ENCODE measurements around the gene DMRT1.

DNA sequence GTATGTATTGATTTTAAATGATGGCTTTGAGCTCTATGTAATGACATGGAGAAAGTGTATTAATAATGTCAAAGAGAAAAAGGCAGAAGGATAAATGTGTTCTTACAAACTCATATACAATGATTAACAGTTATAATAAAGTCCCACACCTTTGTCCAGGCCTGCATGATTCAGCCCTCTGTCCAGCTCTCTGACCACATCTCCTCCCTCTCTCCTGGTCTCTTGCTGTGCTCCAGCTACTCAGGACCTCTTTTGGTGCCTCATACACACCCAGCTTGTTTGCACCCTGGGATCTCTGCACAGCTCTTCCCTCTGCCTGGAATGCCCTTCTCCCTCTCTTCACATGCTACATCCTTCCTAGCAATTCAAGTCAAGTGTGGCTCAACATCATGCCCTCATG is 37.5 kb upstream of the DMRT1 start:
- TF ChIP-seq, protein P1, sequence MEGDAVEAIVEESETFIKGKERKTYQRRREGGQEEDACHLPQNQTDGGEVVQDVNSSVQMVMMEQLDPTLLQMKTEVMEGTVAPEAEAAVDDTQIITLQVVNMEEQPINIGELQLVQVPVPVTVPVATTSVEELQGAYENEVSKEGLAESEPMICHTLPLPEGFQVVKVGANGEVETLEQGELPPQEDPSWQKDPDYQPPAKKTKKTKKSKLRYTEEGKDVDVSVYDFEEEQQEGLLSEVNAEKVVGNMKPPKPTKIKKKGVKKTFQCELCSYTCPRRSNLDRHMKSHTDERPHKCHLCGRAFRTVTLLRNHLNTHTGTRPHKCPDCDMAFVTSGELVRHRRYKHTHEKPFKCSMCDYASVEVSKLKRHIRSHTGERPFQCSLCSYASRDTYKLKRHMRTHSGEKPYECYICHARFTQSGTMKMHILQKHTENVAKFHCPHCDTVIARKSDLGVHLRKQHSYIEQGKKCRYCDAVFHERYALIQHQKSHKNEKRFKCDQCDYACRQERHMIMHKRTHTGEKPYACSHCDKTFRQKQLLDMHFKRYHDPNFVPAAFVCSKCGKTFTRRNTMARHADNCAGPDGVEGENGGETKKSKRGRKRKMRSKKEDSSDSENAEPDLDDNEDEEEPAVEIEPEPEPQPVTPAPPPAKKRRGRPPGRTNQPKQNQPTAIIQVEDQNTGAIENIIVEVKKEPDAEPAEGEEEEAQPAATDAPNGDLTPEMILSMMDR (IDR thresholded peaks at IDR 0.05; ENCODE audit: insufficient read depth, low read depth, low read length): no peak
- TF ChIP-seq EZH2 (IDR thresholded peaks at IDR 0.05; ENCODE audit: insufficient read depth, low read length): no peak
